GM13976 (cell line): ENCODE measurements around the gene ARL2BP.

Experiments
- DNase-seq: peaks from one replicate; pipeline ENCODE4 v3.0.0; 2012; ENCODE audit warnings: low spot score
- CTCF ChIP-seq: IDR thresholded peaks from 2 replicates; pipeline ENCODE4 v1.5.1; 2012; ENCODE audit warnings: borderline replicate concordance, mild to moderate bottlenecking; ENCODE audit not compliant: insufficient read depth; ENCODE audit errors: extremely low read depth, missing control alignments, control extremely low read depth
- in situ Hi-C: fragments of 300-500 bp; cut with MboI; formaldehyde crosslinking; loops from one replicate; pipeline ENCODE4 v1.12.0; 2022; ENCODE audit warnings: low sequenced_read_pairs, mixed read lengths, inconsistent platforms; ENCODE audit not compliant: unreplicated experiment

Gene ARL2BP

GRCh38 chr16:57204675-57205074 lies 40.4 kb upstream of the ARL2BP start:
- in situ Hi-C loops, result no loop called here
- no peak for DNase-seq
- TF ChIP-seq CTCF, result no peak

GRCh38 chr16:57208926-57209325 lies 36.1 kb upstream of the ARL2BP start:
- in situ Hi-C loops, result no loop called here
- DNase-seq, result no peak
- TF ChIP-seq CTCF, result no peak

DNA sequence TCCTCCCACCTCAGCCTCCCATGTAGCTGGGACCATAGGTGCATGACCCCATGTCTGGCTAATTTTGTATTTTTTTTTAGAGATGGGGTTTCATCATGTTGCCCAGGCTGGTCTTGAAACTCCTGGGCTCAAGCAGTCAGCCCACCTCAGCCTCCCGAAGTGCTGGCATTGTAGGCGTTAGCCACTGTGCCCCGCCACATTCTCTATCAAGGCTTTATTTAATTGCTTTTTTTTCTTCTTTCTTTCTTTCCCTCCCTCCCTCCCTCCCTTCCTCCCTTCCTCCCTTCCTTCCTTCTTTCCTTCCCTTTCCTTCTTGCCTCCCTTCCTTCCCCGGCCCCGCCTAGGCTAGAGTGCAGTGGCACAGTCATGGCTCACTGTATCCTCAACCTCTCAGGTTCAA lies 35.3 kb upstream of the ARL2BP start:
- in situ Hi-C loops, result no loop called here
- no peak for DNase-seq
- no peak for TF ChIP-seq CTCF

DNA sequence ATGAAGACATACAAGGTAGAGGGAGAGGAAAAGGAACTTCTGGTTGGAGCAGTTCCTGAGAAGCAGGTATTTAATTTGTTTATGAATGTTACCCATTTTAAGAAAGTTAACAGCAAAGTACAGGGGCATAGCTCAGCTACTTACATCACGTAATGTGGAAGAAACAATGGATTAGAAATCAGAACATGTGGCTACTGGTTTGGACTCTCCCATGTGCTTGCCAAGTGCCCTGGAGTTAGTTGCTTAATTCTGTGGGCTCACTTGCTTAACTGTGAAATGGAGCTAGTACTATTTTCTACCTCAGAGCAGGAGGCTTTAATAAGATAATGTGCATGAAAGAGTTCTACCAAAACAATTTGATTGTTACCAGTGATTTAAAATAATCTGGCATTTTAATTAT lies 31.6 kb upstream of the ARL2BP start:
- in situ Hi-C loops, result no loop called here
- TF ChIP-seq CTCF, result no peak
- no peak for DNase-seq

DNA sequence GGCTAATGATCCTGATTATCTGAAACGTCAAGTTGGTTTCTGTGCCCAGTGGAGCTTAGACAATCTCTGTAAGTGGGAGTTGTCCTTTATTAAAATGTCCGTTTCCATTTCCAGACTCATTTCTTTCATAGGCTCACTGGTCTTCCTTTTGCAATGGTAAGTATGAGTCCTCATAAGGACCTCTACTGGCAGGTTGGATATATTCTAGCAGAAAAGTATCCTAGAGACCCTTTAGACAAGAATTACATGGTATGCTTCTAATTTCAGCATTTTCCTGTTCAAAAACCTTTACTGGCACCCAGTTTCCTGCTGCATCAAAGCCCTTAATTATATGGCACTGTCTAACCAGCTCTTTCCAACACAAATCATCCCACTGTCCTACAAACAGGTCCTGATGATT lies 28.1 kb upstream of the ARL2BP start:
- TF ChIP-seq CTCF, result no peak
- in situ Hi-C loops, result no loop called here

DNA sequence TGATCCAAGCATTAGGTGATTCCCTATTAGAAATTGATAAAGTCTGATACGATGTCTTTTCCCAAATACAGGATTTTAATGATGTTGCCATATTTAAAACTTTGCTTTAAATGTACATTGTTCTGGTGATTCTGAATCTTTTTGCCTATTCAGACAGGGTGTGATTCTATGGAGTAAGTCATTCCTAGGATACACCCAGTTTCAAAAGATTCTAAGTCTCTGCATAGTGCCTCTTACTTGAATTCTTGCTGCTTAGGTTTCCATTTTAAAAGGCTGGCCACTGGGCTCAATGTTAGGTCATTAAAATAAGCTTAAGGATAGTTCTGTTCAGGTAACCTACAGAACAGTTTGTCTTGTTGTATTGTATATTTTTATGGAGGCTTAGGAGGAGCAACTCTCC lies 22.0 kb upstream of the ARL2BP start:
- in situ Hi-C loops, result no loop called here
- TF ChIP-seq CTCF, result no peak
- DNase-seq, result no peak

More for the DNA sequence above, 28.1 kb upstream of the ARL2BP start:
- no peak for DNase-seq
